Measurements from ENCODE around the gene OR14I1.
"Not testable (repeated sequence)": the region's sequence is repeated elsewhere in the genome, so short reads cannot be mapped to it uniquely, and the experiment has no call there.

The OR14I1 gene

GRCh38 chr1:248686815-248687214 is 15.8 kb downstream of the OR14I1 start:
- peak; percentile 21 for DNase-seq

GRCh38 chr1:248681651-248682050 is 20.9 kb downstream of the OR14I1 start:
- no peak for DNase-seq

- no peak for DNase-seq
These were observed 32.6 kb downstream of the OR14I1 start for GRCh38 chr1:248670003-248670402.

DNA sequence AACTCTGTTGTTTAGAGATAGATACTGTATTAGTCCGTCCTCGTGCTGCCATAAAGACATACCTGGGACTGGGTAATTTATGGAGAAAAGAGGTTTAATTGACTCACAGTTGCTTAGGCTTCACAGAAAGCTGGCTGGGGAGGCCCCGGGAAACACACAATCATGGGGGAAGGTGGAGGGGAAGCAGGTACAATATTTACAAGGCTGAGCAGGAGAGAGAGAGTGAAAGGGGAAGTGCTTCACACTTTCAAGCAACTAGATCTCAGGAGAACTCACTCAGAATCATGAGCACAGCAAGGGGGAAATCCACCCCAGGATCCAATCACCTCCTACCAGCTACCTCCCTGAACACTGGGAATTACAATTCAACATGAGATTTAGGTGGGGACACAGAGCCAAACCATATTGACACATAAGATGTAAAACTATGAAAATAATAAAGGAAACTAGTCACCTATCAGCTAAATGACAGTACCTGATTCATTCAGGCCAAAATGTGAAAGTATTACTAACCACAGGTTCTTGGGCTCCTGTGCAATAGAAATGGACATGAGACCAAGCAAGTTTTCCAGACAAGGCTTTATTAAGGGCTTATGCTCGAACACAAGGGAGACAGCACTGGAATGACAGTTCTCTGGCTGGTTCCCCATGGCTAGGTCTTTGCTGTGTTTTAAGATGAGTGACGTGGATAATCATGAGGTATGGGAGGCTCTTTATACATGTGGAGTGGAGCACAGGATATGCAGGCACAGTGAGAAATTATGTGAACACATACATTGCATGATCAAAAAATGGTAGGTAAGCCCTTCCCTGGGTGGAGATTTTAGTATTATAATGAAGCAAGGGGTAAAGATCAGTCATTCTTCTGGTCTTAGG is 38.9 kb downstream of the OR14I1 start:
- DNase-seq = not testable (repeated sequence)

DNA sequence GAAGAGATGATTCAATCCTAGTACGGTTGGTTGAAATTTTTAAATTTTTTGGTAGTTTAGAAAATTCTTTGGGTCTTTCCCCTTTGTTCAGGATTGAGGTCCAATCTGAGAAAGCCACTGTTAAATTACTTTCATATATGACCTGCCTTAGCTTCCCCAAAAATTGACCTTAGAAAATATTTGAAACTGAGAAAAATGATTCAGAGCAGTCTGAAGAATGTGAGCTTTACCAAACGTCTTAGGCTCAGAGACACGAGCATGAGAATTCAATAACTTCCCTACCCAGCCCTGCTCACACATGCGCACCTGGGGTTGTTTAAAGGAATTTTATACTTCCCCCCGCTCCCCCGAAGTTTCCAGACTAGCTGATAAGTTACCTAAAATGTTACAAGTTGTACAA is 45.8 kb downstream of the OR14I1 start:
- not testable (repeated sequence) for DNase-seq

- DNase-seq = not testable (repeated sequence)
These were observed 47.2 kb downstream of the OR14I1 start, which contains the start of gene OR2T27 for GRCh38 chr1:248655354-248655753. Gene OR2T27 (minus strand): TSS chr1:248655528. CDS start chr1:248650884, 4,644 bp downstream.
